Sciatic nerve (tissue), 2 donors: ENCODE measurements around the gene RAB3GAP1. TPM values are rescaled to one million over a fixed set of nuclear protein-coding genes. Genes with fewer than 3 reads are reported as not detected.
"Not testable (repeated sequence)": the region's sequence is repeated elsewhere in the genome, so short reads cannot be mapped to it uniquely, and the experiment has no call there.

Experiments
- ATAC-seq: fragments of 200-7000 bp; cut with Tn5 transposase; one replicate; pipeline ENCODE4 v1.9.1; 2020; ENCODE audit warnings: mild to moderate bottlenecking, moderate library complexity
- DNase-seq: peaks from one replicate; pipeline ENCODE4 v3.0.0-alpha.2; 2020; ENCODE audit warnings: low spot score
- intact Hi-C: fragments of 100-400 bp; cut with DNase I; formaldehyde crosslinking; loops from one replicate; pipeline ENCODE4 v1.14.2; 2022
- total RNA-seq: library from RNA; stranded (reverse); fragmentation: NEBNext Ultra II Directional; extraction: Animal tissue kit (Norgen Biotek cat#: 25700); gene quantifications from one replicate; pipeline ENCODE4 v1.2.1, GENCODE V29; 2021
- donor health status: DM: no; HTN: no; CAD: no.
- donor health status: DM: no; HTN: no; CAD: no.

The RAB3GAP1 gene
- total RNA-seq, 1 donor from 2014 or later: 50.3 TPM

- no peak for DNase-seq
- intact Hi-C loops: no loop called here
- no peak for ATAC-seq
Observed at GRCh38 chr2:135096665-135097446, 44.8 kb downstream of the RAB3GAP1 start.

- no peak for ATAC-seq
- intact Hi-C loops: no loop called here
- DNase-seq: no peak
Observed at GRCh38 chr2:135097532-135098231, 45.6 kb downstream of the RAB3GAP1 start.

GRCh38 chr2:135099802-135100483, 47.9 kb downstream of the RAB3GAP1 start:
- DNase-seq: no peak
- no peak for ATAC-seq
- intact Hi-C loops: no loop called here

- ATAC-seq (no peak), DNase-seq (no peak)
- intact Hi-C loops: no loop called here
Observed at GRCh38 chr2:135103843-135104242, 51.8 kb downstream of the RAB3GAP1 start.

- ATAC-seq, DNase-seq, intact Hi-C loops: not testable (repeated sequence)
Observed at GRCh38 chr2:135105513-135106316, 53.6 kb downstream of the RAB3GAP1 start.

GRCh38 chr2:135113322-135113721, 61.2 kb downstream of the RAB3GAP1 start:
- intact Hi-C loops: no loop called here
- ATAC-seq: no peak
- DNase-seq: no peak

GRCh38 chr2:135119582-135119981, 67.5 kb downstream of the RAB3GAP1 start:
- no peak for DNase-seq
- intact Hi-C loops: no loop called here
- ATAC-seq: no peak

- DNase-seq: no peak
- no peak for ATAC-seq
- intact Hi-C loops: no loop called here
Observed at GRCh38 chr2:135121016-135121657, 69.0 kb downstream of the RAB3GAP1 start.

- intact Hi-C loops, ATAC-seq, DNase-seq: not testable (repeated sequence)
Observed at GRCh38 chr2:135121658-135122039, 69.6 kb downstream of the RAB3GAP1 start.

GRCh38 chr2:135124924-135125886, 73.1 kb downstream of the RAB3GAP1 start:
- ATAC-seq (no peak), DNase-seq (no peak)
- intact Hi-C loops: no loop called here

GRCh38 chr2:135125940-135126339, 73.8 kb downstream of the RAB3GAP1 start:
- ATAC-seq: no peak
- intact Hi-C loops: no loop called here
- no peak for DNase-seq

- no peak for ATAC-seq
- no peak for DNase-seq
- intact Hi-C loops: no loop called here
Observed at GRCh38 chr2:135130751-135131150, 78.7 kb downstream of the RAB3GAP1 start.

GRCh38 chr2:135132314-135132713, 80.2 kb downstream of the RAB3GAP1 start:
- no peak for DNase-seq
- intact Hi-C loops: no loop called here
- ATAC-seq: no peak

GRCh38 chr2:135140606-135141005, 88.5 kb downstream of the RAB3GAP1 start:
- intact Hi-C loops: no loop called here
- DNase-seq (no peak), ATAC-seq (no peak)

- intact Hi-C loops: no loop called here
- no peak for DNase-seq
Observed at GRCh38 chr2:135142323-135142722, 90.2 kb downstream of the RAB3GAP1 start.

GRCh38 chr2:135144343-135144742, 92.3 kb downstream of the RAB3GAP1 start:
- intact Hi-C loops: no loop called here
- DNase-seq (no peak), ATAC-seq (no peak)

More at GRCh38 chr2:135142323-135142722, 90.2 kb downstream of the RAB3GAP1 start:
- no peak for ATAC-seq

- ATAC-seq (no peak), DNase-seq (no peak)
- intact Hi-C loops: no loop called here
Observed at GRCh38 chr2:135149251-135149650, 97.2 kb downstream of the RAB3GAP1 start.

- ATAC-seq: no peak
- no peak for DNase-seq
- intact Hi-C loops: no loop called here
Observed at GRCh38 chr2:135150725-135151124, 98.6 kb downstream of the RAB3GAP1 start.
